ENCODE results near the gene GAS7.

GAS7 gene

DNA sequence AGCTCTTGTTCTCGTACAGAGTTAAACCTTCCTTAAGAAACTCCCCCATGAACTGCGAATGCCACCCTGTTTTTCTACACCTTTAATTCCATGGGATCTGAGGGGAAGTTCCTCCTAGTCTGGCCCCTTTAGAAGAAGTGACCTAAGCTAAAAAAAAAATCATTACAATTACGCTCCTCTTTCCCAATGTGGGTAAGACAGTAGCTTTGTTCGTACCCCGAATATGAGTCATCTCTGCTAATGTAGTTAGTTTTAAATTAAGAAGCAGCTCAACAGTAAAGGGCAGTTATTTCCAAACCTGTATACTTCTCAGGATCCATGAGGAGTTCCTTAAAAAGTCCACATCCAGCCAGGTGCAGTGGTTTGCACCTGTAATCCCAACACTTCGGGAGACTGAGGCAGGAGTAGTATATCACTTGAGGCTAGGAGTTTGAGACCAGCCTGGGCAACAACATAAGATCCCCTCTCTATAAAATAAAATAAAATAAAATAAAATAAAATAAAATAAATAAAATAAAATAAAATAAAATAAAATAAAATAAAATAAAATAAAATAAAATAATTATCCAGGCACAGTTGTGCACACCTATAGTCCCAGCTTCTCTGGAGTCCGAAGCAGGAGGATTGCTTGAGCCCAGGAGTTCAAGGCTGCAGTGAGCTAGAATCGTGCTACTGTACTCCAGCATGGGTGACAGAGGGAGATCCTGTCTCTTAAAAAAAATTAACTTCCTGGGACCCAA, 319.4 kb downstream of the GAS7 start:
- ATAC-seq = no peak
- TF ChIP-seq, protein P1, sequence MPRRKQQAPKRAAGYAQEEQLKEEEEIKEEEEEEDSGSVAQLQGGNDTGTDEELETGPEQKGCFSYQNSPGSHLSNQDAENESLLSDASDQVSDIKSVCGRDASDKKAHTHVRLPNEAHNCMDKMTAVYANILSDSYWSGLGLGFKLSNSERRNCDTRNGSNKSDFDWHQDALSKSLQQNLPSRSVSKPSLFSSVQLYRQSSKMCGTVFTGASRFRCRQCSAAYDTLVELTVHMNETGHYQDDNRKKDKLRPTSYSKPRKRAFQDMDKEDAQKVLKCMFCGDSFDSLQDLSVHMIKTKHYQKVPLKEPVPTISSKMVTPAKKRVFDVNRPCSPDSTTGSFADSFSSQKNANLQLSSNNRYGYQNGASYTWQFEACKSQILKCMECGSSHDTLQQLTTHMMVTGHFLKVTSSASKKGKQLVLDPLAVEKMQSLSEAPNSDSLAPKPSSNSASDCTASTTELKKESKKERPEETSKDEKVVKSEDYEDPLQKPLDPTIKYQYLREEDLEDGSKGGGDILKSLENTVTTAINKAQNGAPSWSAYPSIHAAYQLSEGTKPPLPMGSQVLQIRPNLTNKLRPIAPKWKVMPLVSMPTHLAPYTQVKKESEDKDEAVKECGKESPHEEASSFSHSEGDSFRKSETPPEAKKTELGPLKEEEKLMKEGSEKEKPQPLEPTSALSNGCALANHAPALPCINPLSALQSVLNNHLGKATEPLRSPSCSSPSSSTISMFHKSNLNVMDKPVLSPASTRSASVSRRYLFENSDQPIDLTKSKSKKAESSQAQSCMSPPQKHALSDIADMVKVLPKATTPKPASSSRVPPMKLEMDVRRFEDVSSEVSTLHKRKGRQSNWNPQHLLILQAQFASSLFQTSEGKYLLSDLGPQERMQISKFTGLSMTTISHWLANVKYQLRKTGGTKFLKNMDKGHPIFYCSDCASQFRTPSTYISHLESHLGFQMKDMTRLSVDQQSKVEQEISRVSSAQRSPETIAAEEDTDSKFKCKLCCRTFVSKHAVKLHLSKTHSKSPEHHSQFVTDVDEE (CRISPR knock-in tag; IDR thresholded peaks at IDR 0.05) = no peak
- TF ChIP-seq ZFP30 (CRISPR knock-in tag; IDR thresholded peaks at IDR 0.05) (no peak), CSDC2 (CRISPR knock-in tag; IDR thresholded peaks at IDR 0.05) (no peak), ESRRG (CRISPR knock-in tag; IDR thresholded peaks at IDR 0.05) (no peak), BACH2 (CRISPR knock-in tag; IDR thresholded peaks at IDR 0.05; ENCODE audit: borderline replicate concordance) (no peak), RARB (CRISPR knock-in tag; IDR thresholded peaks at IDR 0.05) (no peak), ZC3H10 (CRISPR knock-in tag; IDR thresholded peaks at IDR 0.05) (no peak), SNAI2 (CRISPR knock-in tag; IDR thresholded peaks at IDR 0.05) (no peak), OSR1 (CRISPR knock-in tag; IDR thresholded peaks at IDR 0.05) (no peak), TOX (CRISPR knock-in tag; IDR thresholded peaks at IDR 0.05; ENCODE audit: borderline replicate concordance) (no peak), ISL1 (CRISPR knock-in tag; IDR thresholded peaks at IDR 0.05) (no peak), TCF4 (CRISPR knock-in tag; IDR thresholded peaks at IDR 0.05; ENCODE audit: borderline replicate concordance) (no peak)
- TF ChIP-seq, protein P2, sequence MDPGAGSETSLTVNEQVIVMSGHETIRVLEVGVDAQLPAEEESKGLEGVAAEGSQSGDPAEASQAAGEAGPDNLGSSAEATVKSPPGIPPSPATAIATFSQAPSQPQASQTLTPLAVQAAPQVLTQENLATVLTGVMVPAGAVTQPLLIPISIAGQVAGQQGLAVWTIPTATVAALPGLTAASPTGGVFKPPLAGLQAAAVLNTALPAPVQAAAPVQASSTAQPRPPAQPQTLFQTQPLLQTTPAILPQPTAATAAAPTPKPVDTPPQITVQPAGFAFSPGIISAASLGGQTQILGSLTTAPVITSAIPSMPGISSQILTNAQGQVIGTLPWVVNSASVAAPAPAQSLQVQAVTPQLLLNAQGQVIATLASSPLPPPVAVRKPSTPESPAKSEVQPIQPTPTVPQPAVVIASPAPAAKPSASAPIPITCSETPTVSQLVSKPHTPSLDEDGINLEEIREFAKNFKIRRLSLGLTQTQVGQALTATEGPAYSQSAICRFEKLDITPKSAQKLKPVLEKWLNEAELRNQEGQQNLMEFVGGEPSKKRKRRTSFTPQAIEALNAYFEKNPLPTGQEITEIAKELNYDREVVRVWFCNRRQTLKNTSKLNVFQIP (CRISPR knock-in tag; IDR thresholded peaks at IDR 0.05; ENCODE audit: borderline replicate concordance, low read depth) = no peak
- TF ChIP-seq, protein P3, sequence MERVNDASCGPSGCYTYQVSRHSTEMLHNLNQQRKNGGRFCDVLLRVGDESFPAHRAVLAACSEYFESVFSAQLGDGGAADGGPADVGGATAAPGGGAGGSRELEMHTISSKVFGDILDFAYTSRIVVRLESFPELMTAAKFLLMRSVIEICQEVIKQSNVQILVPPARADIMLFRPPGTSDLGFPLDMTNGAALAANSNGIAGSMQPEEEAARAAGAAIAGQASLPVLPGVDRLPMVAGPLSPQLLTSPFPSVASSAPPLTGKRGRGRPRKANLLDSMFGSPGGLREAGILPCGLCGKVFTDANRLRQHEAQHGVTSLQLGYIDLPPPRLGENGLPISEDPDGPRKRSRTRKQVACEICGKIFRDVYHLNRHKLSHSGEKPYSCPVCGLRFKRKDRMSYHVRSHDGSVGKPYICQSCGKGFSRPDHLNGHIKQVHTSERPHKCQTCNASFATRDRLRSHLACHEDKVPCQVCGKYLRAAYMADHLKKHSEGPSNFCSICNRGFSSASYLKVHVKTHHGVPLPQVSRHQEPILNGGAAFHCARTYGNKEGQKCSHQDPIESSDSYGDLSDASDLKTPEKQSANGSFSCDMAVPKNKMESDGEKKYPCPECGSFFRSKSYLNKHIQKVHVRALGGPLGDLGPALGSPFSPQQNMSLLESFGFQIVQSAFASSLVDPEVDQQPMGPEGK (CRISPR knock-in tag; IDR thresholded peaks at IDR 0.05; ENCODE audit: borderline replicate concordance) = no peak

DNA sequence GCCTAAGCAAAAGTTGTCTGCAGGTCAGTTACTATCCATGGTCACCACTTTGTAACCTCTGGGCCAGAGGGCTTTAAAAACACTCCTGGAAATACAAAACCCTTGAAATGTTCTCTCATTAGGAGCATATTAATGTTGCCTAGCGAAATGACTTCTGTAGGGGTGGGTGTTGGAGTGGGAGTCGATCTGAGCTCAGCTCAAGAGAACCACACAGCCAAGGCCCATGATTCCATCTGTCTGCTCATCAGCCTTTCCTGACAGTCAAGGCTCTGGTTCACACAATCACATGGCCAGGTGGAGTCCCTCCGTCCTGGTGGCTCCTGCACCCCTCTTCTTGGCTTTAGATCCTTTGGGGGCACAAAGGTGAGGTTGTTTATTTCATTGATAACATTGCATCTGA, 320.1 kb downstream of the GAS7 start:
- TF ChIP-seq, protein P2 (CRISPR knock-in tag; IDR thresholded peaks at IDR 0.05; ENCODE audit: borderline replicate concordance, low read depth) = no peak
- TF ChIP-seq GLIS3 (CRISPR knock-in tag; IDR thresholded peaks at IDR 0.05) = no peak
- no peak for TF ChIP-seq ISL1 (CRISPR knock-in tag; IDR thresholded peaks at IDR 0.05)
- no peak for TF ChIP-seq PPARA (CRISPR knock-in tag; IDR thresholded peaks at IDR 0.05; ENCODE audit: borderline replicate concordance)
- no peak for TF ChIP-seq ZNF70 (CRISPR knock-in tag; IDR thresholded peaks at IDR 0.05)
- TF ChIP-seq BACH2 (CRISPR knock-in tag; IDR thresholded peaks at IDR 0.05; ENCODE audit: borderline replicate concordance) = no peak
- TF ChIP-seq ZFP3 (CRISPR knock-in tag; IDR thresholded peaks at IDR 0.05) = no peak
- TF ChIP-seq, protein P4, sequence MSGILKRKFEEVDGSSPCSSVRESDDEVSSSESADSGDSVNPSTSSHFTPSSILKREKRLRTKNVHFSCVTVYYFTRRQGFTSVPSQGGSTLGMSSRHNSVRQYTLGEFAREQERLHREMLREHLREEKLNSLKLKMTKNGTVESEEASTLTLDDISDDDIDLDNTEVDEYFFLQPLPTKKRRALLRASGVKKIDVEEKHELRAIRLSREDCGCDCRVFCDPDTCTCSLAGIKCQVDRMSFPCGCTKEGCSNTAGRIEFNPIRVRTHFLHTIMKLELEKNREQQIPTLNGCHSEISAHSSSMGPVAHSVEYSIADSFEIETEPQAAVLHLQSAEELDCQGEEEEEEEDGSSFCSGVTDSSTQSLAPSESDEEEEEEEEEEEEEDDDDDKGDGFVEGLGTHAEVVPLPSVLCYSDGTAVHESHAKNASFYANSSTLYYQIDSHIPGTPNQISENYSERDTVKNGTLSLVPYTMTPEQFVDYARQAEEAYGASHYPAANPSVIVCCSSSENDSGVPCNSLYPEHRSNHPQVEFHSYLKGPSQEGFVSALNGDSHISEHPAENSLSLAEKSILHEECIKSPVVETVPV (CRISPR knock-in tag; IDR thresholded peaks at IDR 0.05) = no peak
- no peak for TF ChIP-seq ZNF565 (CRISPR knock-in tag; conservative IDR thresholded peaks at IDR 0.05; ENCODE audit: low read depth)
- TF ChIP-seq CSDC2 (CRISPR knock-in tag; IDR thresholded peaks at IDR 0.05) = no peak
- TF ChIP-seq, protein P5, sequence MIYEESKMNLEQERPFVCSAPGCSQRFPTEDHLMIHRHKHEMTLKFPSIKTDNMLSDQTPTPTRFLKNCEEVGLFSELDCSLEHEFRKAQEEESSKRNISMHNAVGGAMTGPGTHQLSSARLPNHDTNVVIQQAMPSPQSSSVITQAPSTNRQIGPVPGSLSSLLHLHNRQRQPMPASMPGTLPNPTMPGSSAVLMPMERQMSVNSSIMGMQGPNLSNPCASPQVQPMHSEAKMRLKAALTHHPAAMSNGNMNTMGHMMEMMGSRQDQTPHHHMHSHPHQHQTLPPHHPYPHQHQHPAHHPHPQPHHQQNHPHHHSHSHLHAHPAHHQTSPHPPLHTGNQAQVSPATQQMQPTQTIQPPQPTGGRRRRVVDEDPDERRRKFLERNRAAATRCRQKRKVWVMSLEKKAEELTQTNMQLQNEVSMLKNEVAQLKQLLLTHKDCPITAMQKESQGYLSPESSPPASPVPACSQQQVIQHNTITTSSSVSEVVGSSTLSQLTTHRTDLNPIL (CRISPR knock-in tag; IDR thresholded peaks at IDR 0.05; ENCODE audit: low read depth) = no peak
- TF ChIP-seq ZNF8 (CRISPR knock-in tag; IDR thresholded peaks at IDR 0.05) = no peak
- TF ChIP-seq ESRRG (CRISPR knock-in tag; IDR thresholded peaks at IDR 0.05) = no peak
- TF ChIP-seq TOX (CRISPR knock-in tag; IDR thresholded peaks at IDR 0.05; ENCODE audit: borderline replicate concordance) = no peak
- no peak for TF ChIP-seq ZC3H10 (CRISPR knock-in tag; IDR thresholded peaks at IDR 0.05)
- TF ChIP-seq, protein P3 (CRISPR knock-in tag; IDR thresholded peaks at IDR 0.05; ENCODE audit: borderline replicate concordance) = no peak
- TF ChIP-seq ARNTL (CRISPR knock-in tag; IDR thresholded peaks at IDR 0.05; ENCODE audit: borderline replicate concordance, low read depth) = no peak
- TF ChIP-seq ZFP30 (CRISPR knock-in tag; IDR thresholded peaks at IDR 0.05) = no peak
- no peak for TF ChIP-seq TCF4 (CRISPR knock-in tag; IDR thresholded peaks at IDR 0.05; ENCODE audit: borderline replicate concordance)
- ATAC-seq = no peak
